Fibroblast of skin of left biceps (primary cell): ENCODE results near the gene CETN1.
A peak's percentile ranks its signal among the peaks of the same experiment; 100 is the strongest.

ENCODE experiments used
- DNase-seq, 2 experiments: peaks; one replicate each; pipeline ENCODE4 v3.0.0-alpha.2; 2013; ENCODE audit warnings: low read depth in 2 of 2

Gene CETN1

DNA sequence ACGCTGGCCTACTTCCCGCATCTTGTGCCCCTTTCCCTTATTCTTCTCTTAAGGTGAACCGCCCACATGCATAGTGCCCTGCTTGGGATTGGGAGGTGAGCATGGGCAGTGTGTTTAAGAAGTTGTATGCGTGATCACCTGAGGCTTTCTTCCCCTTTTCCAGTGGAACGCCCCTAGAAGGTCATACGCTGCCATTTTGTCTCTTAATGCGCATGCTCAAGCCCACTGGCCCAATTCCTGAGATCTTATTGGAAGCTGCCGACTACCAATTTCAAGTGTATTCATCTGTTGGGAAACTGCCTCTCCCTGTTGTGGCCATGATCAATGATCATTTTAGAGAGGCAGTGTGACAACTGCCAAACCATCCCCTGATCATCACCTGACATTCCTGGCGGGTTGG lies 3.3 kb upstream of the CETN1 start:
- DNase-seq = no peak

DNA sequence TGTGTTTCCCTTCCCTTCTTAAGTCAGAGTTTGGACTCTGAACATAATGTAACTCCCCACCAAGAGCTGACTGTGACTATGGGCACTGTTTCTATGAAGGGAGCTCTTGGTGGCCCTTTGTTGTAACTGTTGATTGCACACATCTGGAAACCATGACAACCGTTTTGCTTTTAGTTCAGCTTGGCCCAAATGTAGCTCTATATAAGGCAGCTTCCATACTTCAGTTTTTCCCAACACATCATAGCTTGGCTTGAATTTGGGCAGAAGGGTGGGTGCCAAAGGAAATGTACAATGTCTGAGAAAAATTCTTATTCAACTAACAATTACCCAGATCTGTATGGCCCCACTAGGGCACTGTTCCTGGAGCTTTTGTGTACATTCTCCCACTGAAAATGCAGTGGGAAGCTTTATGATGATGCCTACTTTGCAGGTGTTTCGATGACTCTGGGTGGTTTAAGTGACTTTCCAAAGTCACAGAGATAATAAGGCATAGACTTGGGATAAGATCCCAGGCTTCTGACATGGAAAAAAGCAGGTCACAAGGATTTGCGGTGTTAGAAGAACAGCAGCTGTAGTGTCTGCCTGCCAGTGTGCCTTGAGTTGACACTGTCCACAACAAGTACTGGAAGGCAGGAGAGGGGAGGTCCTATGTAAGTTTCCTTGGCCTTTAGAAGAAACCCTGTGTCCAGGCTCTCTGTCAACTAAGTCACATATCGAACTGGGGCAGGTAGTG lies 2.4 kb upstream of the CETN1 start:
- no peak for DNase-seq

DNA sequence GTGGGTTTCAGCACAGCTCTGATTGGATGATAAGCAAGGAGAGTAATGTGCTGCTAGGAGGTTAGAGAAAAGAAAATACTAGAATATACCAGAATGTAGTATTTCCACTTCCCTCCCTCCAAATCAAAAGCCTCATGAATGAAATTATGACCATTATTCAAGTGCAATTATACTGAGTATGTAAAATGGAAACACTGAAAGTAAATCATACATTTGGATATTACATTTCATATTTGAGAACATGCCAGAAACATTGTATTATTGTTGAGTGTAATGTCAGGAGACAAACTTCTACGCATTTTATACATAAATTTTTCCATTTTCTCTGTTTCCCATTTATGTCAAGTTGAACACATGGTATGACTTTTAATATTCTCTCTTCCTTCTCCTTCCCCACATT lies 942 bp upstream of the CETN1 start:
- no peak for DNase-seq

DNA sequence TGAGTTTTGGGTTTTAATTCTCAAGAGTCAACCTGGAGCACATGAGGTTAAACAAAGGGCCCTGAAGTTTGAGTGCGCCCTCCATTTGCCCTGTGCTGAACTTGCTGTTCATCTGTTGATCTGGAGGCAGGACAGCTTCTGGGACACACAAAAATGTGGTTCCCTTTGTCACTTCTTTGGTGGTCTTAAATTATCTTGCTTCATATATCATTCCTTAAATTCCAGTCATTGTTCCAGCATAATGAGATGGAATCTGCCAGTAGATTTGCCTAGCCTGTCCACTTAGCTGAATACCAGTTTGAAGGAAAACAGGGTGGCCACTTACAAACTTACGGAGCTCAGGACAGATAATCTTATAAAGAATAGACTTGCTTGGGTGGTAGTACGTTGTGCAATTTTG lies 916 bp downstream of the CETN1 start:
- no peak for DNase-seq

DNA sequence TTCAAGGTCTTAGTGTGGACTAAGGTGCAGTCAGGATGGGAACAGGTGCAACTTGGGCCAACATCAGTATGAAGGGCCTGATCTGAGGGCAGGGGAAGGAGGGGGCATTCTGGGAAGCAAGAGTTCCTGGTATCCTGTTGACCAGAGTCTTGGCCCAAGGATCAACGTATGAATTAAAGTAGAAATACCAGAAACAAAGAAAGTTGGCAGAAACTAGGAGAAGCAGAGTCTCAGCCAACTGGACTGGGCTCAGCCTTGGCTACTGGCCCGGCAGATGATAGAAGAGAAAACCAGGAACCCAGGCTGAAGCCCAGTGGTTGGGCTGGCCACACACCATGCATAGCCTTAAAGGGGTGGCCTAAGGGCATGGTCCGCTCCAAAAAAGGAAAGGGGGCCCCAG lies 2.3 kb downstream of the CETN1 start:
- DNase-seq = no peak

DNA sequence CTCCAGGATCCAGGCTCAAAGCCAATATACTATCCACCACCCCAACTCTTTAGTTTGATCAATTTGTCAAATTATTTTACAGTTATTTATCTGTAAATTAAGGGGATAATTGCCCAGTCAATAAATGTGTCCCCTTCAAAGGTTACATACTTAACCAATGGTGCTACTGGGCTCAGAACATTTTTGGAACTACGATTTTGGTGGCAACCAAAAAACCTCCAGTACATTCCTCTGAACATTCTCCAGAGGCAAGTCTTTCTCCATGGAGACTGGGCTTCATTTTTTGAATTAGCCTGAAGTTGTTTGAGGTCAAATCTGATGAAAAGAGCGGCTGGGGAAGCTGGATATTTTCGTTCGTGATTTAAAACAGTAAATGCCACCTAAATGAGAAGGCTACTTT lies 14.9 kb downstream of the CETN1 start:
- no peak for DNase-seq

DNA sequence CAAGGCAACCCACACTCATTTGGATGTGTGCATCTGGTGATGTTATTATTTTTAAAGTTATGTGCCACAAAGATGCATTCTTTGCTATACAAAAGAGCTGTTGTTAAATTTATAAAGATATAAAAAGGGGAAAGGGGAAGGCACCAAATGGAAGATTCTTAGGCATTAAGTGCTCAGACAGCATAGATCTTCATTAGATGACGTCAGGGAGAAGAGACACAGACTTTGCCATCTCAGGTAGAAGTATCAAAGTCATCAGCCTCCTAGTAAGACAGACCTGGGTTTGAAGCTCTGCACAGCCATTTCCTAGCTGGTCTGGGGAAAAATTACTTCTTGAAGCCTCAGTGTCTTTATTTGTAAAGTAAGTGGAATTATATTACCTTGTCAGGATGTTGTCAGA lies 15.4 kb downstream of the CETN1 start:
- DNase-seq = no peak

DNA sequence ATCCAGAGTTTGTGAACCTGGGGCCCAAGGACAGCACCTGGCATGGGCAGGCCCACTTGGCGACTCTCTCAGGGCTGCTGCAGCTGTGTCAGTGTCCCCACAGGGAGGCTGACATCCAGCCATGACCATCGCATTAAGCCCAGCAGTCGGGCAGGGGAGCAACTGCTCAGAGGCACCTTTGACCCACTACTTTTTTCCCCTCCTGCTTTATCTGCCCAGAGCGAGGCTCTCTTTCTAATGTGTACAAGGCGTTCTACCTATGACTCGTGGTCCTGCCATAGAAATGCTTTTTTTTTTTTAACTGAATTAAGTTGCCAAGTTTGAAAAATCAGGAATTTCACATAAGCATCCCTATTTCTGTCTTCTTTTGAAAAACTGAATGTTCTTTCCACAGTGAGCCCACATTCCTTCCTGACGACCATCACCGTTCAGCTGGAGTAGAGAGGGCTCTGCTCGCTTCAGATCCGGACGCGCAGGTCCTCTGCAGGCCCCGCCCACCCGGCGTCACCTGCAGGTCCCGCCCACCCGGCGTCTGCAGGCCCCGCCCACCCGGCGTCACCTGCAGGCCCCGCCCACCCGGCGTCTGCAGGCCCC lies 16.2 kb downstream of the CETN1 start:
- DNase-seq = no peak

DNA sequence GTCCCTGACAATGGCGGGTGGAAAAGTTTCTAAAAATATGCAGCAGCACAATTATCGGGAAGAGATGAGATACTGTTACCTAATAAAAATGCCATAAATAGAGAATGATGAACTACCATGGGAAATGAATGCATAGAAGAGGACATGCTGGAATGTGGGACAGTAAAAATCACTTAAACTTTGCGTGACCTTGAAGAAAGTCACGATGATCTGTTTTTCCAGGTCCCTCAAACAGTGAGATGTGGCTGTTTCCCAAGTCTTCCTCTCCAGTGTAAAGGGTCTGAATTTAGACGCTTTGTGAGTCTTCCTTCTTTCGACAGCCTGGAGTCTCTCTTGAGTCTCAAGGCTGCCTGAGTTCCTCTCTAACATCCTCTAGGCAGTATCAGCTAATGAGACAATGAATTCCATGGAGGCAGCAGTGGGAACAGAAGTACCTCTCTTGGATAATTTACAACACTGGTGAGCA lies 18.0 kb downstream of the CETN1 start:
- DNase-seq = peak; percentile 76 to 77

DNA sequence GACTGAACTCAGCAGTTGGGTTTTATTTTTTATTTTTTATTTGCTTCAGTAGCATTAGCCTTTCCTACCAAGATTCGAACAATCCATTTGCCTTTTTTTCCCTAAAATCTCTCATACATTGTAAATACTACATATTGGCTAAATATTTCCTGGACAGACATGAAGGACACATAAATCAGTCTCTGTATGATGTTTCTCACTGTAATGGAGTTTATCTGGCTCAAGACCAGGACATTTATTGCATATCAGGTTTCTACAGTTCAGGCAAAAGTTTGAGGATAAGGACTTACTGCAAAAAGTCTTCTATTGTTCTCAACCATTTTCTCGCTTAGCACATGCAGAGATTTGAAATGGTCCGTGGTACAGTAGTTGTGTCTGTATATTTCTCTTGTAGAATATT lies 19.9 kb downstream of the CETN1 start:
- peak in 1 of 2 experiments; percentile 18 for DNase-seq

DNA sequence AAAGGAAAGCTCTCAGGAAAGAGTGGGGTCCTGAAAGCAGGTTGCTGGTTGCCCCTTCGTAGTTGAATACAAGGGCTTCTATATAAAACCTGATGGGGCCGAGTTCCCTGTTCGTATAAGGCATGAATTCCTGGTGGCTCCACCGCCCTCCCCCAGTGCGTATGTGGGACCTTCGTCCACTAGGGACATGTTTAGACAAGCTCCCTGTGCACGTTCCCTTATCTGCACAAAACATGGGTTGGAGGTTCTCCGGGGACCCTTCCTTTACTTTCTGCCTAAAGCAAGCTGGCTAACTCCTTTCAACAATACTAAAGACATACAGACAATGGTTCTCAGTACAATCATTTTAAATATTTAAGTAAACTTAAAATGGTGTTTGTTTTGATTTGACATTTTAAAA lies 24.6 kb downstream of the CETN1 start:
- no peak for DNase-seq

DNA sequence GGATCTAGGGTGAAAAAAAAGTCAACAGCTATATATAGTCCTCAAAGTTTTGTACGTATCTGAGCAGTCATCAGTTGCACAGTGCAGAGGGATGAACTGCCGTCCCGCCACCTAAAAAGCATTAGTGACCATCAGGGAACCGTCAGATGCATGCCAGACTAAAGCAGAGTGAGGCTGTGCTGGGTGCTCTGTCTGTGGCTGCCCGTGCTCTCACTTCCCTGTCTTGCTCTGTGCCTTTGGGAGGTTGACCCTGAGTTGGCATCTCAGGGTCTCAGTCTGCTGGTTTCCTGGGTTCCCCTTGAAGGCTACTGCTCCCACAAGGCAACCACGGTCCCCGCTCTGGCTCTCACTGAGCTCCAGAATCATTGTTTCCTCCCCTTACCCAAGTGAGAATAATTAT lies 27.8 kb downstream of the CETN1 start:
- no peak for DNase-seq

DNA sequence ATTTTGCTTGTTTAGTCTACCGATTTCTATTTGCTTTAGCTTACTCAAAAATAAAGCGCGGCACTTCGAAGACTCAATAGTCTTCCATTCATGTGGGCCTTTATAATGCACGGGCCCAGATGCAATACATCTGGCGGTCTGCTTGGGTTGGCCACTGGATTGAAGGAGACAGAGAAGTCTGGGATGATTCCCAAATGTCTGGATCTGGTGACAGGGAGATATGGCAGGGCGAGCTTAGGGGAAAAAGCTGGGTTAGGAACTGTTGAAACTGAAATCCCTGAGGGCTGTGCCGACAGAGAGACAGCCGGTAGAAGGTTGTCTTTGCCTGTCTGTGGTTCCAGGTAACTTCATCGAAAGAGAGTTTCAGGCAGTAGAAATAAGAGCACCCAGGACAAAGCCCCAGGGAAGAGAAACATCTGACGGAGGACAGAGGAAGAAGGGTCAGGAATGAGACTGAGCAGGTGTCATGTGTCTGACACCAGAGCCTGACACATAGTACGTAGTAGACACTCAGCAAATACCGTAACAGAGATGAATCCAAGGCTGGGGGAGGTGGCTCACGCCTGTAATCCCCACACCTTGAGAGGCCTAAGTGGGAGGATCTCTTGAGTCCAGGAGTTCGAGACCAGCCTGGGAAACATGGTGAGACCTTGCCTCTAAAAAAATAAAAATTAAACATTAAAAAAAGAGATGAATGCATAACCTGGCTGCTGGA lies 30.2 kb downstream of the CETN1 start:
- no peak for DNase-seq

DNA sequence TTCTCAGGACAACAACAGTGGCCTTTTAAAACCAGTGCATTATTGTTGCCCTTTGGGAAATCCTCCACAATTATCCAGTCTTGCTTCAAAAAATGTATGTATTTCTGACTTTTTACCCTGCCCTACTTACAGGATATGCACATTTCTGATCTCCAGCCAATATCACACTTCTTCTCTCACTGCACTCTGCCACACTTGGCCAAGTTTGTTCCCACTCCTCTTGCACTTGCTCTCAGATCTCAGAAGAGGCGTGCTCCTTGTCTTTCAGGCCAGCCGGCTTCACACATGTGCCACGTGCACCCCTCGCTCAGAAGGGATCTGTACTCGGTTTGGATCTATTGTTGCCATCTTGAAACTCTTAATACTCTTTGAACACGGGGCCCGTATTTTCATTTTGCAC lies 32.0 kb downstream of the CETN1 start:
- no peak for DNase-seq

DNA sequence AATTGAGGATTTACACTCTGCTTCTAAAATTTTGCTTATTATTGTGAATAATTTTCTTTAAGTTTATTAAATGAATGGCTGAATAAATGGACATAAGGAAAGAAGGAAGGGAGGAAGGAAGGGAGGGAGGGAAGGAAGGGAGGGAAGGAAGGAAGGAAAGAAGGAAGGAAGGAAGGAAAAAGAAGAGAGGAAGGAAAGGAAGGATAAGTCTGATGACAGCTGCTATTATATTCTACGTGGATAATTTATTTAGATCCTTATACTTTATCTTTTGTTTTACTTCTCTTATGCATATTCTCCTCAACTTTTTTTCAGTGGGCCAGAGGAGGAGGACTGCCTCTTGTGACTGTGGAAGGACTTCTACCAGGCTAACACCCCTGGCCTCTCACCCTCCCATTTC lies 34.0 kb downstream of the CETN1 start:
- no peak for DNase-seq

DNA sequence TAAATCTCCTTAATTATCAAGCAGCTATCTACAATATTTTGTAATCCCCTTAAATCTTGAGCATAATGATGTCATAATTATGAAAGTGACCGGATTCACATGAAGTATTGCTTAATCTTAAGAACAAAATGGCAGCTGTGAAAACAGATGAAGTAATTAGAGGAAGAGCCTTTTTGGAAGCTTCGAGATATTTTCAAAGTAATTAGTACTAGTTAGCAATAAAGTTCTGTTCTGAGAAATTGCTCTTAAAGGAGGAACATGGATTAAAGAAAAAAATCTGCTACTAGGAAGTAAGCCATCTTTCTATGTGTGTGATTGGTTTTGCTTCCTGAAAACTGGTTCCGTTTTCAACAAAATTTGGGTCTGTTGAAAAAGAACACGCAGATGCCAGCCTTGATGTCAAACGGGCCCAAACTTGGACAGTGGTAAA lies 34.9 kb downstream of the CETN1 start:
- no peak for DNase-seq

DNA sequence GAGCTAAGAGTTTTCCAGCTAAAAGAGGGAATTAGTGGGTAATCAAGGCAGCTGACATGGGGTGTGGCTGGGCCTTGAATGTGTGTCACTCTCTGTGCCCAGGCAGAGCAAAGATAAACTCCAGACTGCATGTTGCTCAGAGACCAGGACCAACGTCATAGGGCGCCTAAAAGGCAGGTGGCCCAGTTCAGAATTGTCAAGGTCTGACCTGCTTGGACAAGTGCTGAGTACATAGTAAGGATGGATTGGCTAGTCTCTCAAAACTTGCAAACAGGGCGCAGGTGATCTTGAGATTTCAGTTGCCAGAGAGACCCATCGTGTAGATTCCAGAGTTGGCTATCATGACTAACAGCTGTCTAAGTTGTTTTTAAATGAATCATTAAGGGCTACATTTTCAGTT lies 35.6 kb downstream of the CETN1 start:
- no peak for DNase-seq

DNA sequence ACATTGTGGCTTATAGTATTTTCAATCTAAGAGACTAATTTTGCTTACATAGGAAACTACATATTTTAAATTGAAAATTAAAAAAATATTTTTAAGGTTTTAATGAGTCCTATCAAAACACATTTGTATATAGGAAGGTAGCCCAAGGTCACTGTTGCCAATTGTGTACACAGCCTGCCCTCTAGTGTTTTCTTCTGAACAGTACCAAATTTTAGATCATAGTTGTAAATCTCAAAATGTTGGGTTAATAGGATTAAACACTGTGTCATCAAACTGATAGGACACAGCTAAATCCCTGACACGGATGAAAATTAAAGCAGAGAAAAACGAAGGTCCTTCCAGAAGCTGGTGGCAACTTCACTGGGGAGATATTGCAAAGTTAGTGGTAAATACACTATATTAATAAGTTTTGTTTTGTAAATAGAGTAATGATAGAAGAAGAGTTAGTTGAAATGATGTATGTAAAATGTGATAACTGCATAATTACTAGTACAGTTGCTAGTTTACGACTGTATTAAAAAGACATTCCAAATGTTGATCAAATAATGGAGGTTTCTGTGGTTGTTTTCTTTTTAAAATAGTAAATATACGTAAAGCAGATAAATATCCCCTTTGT lies 36.3 kb downstream of the CETN1 start:
- peak in 1 of 2 experiments; percentile 24 for DNase-seq

DNA sequence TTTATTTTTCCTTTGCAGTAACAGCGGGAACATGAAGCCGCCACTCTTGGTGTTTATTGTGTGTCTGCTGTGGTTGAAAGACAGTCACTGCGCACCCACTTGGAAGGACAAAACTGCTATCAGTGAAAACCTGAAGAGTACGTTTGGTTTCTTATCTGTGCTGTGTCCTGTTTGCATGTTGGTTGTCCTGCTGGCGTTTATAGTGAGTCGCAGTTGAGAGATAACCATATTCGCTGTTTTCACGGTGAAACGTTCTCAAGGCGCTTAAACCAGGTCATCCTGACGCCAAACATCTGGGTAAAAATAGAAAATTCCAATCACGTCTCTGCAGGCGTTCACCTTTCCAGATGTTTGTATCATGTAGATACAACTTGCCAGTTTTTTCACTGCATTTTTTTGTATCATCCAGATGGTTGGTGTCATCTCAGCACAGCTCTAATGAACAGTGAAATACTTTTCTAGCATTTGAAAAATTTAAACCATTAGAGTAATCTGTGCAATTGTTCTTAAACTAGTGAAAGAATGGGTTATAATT lies 37.9 kb downstream of the CETN1 start:
- no peak for DNase-seq

DNA sequence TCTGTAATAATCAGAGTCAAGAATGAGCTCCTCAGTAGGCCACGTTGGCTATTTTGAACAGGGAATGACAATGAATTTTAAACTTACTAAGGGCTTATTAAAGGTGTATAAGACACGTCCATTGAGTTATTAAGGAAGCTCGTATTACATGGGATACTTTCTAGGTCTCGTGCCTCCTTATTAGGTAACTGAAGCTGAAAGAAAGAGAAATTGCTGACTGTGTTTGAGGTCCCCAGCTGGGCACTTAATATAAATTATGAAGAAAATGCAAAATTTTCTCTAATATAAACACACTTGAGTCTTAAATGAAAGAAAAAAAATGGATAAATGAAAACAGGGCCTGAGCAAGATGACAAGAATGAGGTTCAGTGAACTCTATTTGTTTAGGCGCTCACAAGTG lies 38.4 kb downstream of the CETN1 start:
- no peak for DNase-seq

DNA sequence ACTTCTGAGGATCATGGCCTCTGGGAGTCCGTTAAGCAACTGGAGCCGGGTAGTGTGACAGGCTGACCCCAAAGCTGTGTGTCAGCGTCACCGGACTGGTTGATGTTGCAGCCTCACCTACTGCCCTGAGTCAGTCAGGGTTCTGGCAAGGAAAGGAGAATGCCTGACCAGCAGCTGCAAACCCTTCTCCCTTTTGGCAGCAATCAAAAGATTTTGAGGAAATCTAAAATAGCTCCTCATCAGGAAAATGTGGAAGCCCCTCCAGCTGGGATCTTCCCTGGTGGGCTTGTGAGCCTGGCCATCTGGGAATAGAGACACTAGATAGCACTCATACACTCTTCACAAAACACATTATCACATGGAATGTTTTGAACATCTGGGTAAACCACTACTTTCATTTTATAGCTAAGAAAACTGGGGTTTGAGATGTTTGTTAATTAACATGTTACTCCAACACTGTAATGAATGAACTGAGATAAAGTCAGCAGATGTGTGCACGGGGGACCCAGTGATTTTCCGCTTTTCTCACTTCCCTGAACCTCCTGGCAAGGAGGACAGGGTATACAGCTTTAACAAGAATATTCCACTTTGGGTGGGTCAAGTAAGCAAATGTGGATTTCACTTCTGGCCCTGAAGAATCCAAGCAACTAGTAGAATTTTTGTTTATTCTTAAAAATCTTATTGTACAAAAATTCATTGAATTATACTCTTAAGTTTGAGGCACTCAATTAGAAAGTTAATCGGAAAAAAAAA lies 41.3 kb downstream of the CETN1 start:
- DNase-seq = no peak

DNA sequence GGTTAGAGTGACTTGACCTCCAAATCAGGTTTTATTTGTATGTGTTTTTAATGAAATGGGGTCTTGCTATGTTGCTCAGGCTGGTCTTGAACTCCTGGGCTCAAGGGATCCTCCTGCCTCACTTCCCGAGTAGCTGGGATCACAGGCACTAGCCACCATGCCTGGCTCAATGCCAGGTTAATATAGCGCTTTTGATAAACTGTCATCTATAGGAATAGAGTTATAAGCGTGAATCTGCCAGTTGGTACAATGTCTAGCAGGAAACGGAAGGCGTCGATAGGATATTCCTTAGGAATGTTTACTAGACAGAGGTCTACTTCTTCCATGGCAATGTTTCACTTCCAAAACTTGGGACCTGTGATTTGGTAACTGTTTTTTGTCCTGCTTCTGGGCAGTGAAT lies 42.1 kb downstream of the CETN1 start:
- DNase-seq = no peak
